CD4-positive, alpha-beta T cell treated with Interleukin-2 at 100 ng/mL for 4 hours (primary cell): ENCODE results near the gene NUMA1.

Experiments used
- DNase-seq: peaks from one replicate; pipeline ENCODE4 v3.0.0-alpha.2; 2020; ENCODE audit warnings: low spot score

The NUMA1 gene

GRCh38 chr11:72014761-72015320 lies 65.5 kb downstream of the NUMA1 start:
- no peak for DNase-seq

DNA sequence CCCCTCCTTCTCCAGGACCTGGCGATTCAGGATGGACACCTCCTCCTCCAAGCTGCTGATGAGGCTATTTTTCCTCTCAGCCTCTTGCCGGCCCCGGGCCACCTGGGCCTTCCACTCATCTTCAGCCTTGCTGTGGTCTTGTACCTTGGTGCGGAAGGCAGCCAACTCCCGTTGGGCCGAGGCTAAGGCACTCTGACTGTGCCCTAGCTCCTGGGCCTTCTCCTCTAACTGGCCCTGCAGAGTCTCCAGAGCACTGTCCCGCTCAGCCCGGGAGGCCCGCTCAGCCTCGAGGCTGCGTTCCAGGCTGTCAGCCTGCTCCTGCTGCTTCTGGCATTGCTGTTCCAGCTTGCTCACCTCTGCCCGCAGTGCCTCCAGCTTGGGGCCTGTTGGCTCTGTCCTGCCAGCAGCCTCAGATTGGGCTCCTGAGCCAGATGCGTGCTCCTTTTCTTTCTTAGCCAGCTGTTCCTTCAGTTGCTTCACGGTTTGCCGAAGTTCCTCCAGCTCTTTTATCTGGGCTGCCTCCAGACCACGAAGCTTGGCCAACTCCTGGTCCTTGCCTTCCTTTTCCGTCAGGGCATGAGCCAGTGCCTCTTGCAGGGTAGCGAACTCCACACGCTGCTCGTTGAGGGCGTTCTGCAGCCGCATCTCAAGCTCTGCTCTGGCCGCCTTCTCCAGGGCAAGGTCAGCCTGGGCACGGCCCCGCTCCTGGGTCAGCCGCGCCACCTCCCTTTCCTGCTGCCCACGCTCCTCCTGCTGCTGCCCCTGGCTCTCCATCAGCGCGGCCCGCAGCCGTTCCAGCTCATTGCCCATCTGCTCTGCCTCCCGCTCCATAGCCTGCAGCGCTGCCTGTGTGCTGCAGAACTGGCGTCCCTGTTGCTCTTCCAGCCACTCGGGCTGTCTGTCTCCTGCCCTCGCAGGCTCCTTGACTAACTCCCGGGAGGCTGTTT lies 66.3 kb downstream of the NUMA1 start:
- DNase-seq: no peak

GRCh38 chr11:72012897-72013721 lies 67.2 kb downstream of the NUMA1 start:
- no peak for DNase-seq

GRCh38 chr11:72012091-72012630 lies 68.2 kb downstream of the NUMA1 start:
- DNase-seq: no peak

DNA sequence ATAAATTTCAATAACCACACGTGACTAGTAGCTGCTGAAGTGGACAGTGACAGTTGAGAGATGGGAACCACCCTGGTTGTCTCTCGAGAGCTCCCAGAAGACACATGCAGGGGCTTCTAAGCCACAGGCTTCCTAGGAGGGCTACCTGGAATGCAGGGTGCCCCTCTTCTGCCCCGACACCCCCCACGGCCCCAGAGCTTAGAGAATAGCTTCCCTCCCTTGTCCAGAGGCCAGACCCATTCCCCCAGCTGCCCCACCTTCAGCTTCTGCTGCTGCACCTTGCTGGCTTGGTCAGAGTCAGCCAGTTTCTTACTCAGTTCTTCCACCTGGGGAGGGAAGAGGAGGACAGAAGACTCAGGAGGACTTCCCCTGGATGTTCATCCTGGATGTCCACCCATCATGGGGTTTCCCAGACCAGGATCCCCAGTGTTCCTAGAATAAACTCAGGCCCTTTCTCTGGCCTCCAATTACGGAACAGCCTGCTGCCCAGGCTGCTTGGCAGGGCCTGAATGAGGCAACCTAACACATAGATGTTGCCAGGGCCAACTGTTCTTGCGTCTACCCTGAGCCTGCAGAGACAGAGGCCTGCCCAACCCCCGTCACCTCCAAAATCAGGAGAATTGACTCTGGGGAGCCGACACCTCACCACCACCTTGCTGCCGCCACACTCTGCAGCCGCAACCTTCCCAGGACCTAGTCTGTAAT lies 69.7 kb downstream of the NUMA1 start:
- no peak for DNase-seq

DNA sequence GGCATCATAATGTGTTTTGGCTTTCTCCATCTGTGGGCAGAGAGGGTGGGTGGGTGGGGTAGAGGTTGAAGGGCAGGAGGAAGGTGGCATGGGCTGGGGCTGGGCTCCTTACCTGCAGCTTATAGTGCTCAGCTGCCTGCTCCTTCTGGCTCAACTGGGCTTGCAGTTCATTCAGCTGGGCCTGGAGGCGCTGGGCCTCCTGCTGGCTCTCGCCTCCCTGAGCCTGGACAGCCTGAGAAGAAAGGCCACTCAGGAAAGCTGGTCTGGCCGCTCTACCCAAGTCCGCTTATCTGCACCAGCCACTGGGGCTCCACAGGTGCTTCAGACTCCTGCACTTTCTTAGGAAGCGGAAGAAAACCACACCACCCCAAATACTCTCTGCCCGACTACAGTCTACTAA lies 71.2 kb downstream of the NUMA1 start:
- DNase-seq: no peak

GRCh38 chr11:72008728-72009127 lies 71.6 kb downstream of the NUMA1 start:
- no peak for DNase-seq

DNA sequence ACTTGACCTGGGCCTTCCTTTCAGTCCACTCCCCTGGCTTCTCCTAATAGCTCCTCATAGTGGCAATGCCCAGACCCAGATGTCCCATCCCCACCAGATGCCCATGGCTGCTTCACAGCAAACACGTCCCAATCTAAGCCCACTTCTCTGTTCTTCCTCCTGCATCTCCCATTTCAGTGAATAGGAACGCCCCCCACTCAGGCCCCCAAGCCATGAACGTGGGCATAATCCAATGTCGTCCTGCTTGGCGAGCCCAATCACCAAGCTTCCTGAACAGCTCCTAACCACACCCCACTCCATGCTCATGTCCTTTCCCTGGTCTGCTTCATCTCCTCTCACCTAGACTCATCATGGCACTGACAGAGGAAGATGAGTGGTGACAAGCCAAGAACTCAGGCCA lies 72.8 kb downstream of the NUMA1 start:
- DNase-seq: no peak

GRCh38 chr11:72007089-72007476 lies 73.3 kb downstream of the NUMA1 start:
- no peak for DNase-seq

DNA sequence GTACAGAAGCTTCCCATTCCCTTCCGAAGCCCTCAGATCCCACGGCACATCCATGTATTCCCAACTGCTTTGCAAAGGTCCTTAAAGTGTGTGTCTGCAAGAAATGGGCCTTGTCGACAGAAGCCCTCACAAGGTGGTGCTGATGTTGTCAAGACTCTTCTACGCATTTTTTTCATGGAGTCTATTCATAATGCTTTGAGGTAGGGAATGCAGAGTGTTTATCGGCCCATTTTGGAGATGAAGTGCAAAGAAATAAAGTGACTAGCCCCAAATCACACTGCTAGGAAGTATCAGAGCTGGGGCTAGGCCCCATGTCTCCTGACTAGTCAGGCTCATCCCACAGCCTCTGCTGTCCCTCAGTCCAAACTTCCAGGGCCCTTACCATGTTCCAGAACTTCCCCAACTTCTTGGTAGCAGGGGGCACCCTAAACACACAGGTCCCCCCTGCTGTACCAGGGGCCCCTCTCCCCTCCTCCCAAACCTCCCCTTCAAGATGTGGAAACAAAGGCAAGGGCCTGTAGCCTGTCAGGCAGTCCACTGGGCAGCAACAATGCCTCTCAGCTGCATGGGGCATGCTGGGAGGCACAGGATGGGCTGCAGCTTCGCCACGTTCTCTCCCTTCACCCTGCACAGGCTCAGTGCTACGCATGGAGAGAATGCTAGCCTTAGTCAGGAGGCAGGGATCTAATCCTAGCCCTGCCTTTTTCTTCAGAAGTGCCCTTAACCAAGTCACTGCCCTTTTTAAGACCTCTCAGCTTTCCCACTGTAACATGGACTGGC lies 73.8 kb downstream of the NUMA1 start:
- no peak for DNase-seq

DNA sequence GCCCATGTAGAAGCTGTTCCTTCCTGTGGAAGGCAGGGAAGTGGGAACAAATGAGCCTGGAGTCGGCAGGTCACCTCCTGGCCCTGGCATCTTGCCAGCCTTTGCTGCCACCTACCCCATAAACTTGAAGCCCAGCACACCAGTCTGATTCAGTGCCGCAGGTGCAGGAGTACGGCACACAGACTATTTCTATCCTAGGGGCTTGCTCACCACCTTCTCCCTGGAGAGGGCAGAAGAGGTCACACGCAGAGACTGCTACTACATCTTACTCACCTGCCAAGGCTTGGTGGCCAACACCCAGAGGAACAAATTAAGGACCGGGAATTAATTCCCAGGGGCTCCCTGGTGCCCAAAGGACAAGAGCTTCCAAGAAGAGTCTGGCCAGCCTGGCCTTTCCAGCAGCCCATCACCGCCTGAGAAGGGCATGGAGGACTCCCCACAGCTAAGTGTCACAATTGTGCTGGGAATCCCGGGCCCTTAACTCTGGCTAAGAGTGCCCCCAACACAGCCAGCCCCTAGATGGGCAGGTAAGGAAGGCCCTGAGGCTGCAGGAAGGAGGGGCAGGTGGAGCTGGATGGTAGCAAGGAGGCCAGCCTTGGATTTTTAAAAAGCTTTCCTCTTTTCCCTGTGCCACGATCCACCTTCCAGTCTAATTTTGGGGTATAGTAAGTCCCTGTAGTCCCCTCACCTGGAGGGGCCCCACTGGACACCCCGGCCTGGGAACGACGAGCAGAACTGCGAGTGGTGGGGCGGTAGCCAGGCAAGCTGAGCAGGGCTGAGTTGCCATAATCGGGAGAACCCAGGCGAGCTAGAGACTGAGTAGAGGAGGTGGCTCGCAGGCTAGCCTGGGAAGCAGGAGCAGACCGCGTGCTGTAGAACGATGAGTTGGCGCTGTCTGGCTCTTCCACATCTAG lies 74.7 kb downstream of the NUMA1 start:
- no peak for DNase-seq

DNA sequence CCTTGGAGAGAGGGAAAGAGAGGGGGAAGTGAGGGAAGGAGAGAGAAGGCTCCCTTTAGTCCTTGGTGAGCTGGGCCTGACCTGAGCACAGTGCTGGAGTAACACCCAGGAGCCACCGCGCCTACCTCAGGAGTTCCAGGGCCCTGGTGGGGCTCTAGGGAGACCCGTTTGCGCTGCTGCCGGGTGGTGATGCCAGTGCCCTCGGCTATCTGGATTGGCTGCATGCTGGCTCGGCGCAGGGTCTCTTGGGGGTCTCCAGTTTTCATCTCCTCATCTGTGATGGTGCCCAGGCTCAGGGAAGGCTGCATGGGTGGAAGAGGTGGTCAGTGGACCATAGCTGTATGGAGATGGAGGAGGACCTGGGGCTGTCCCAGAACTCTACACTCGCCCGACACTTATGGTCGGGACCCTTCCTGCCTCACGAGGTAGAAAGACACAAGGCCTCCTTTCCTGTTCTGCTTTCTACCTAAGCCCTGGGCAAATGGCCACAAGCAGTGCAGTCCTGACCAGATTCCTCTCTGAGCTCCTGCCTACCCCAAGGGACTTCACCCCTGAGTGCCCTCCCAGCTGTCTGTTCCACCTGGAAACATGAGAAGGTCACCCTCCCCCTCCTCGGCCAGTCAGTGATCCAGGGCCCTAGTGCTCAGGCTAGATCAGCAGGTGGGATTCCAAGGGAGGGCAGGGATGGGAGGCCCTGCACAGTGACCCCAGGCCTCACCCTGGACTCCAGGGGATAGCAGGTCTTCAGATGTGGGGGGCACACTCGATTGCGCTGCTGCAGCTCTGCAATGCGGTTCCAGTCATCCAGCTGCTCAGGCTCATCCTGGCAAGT lies 75.6 kb downstream of the NUMA1 start:
- DNase-seq: no peak

GRCh38 chr11:72003776-72004171 lies 76.6 kb downstream of the NUMA1 start:
- no peak for DNase-seq

- DNase-seq: no peak
Measured at GRCh38 chr11:72002841-72003775, 77.2 kb downstream of the NUMA1 start.

GRCh38 chr11:72001834-72002591 lies 78.3 kb downstream of the NUMA1 start:
- no peak for DNase-seq

- no peak for DNase-seq
Measured at GRCh38 chr11:72001285-72001684, 79.1 kb downstream of the NUMA1 start.

- no peak for DNase-seq
Measured at GRCh38 chr11:72000202-72000867, 80.0 kb downstream of the NUMA1 start.
